K562 (cell line): ENCODE measurements around the gene UBL5. TPM values are rescaled to one million over a fixed set of nuclear protein-coding genes. Genes with fewer than 3 reads are reported as not detected.

Source experiments
- ATAC-seq: fragments of 200-7000 bp; cut with Tn5 transposase; 3 replicates; pipeline ENCODE4 v1.9.1; 2020; ENCODE audit warnings: moderate library complexity
- BruUV-seq: library from RNA; stranded (reverse); fragments of 400-500 nt; replicated peaks from 2 replicates; lab custom pipeline; 2021; lab: Mats Ljungman, UMichigan
- CTCF ChIA-PET: fragments of 300-600 bp; formaldehyde crosslinking; extraction: SDS; loops from one replicate; lab custom pipeline; 2021; ENCODE audit warnings: low intra/inter-chr PET ratio; lab: Yijun Ruan, JAX
- POLR2A ChIA-PET: fragments of 300-600, 350-650 bp; sonication (Branson Sonifier 250); formaldehyde crosslinking; extraction: SDS; loops from one replicate; lab custom pipeline; 2021; ENCODE audit warnings: antibody characterized with exemption, inconsistent platforms; lab: Yijun Ruan, JAX
- DNase-seq, 4 experiments: peaks; one replicate each; pipeline versions ENCODE4 v3.0.0 to v3.0.0-alpha.2; 2011 to 2018; ENCODE audit warnings: low spot score in 3 of 4, mixed read lengths in 3 of 4; ENCODE audit errors: extremely low read depth in 1 of 4
- FAIRE-seq: peaks from 2 replicates; lab custom pipeline; 2011; peaks lifted over from hg19 to GRCh38; lab: Jason Lieb, UNC
- H2AFZ ChIP-seq: 2 replicates; pipeline ENCODE4 v1.6.0; 2011; ENCODE audit warnings: low read depth, low read length, control low read depth, inconsistent platforms
- H3K27ac ChIP-seq: fragments of 200-600 bp; 3 replicates; pipeline ENCODE4 v1.8.0; 2011; ENCODE audit warnings: low read depth, mild to moderate bottlenecking, control low read depth, inconsistent platforms, low read length, moderate library complexity, mixed read lengths; ENCODE audit errors: extremely low read depth
- H3K27me3 ChIP-seq, 2 experiments: fragments of 300-600 bp in 1 of 2; 2 replicates in 1 of 2; 3 replicates in 1 of 2; pipeline versions ENCODE4 v1.6.0 to v1.8.0; 2011; ENCODE audit warnings: inconsistent platforms in 2 of 2, low read length in 2 of 2, mild to moderate bottlenecking in 1 of 2, mixed read lengths in 1 of 2, moderate library complexity in 1 of 2; ENCODE audit not compliant: control insufficient read depth in 2 of 2, insufficient read depth in 2 of 2
- H3K36me3 ChIP-seq: fragments of 300-600 bp; 3 replicates; pipeline ENCODE4 v1.8.0; 2011; ENCODE audit warnings: mild to moderate bottlenecking, low read length, inconsistent platforms; ENCODE audit not compliant: control insufficient read depth, insufficient read depth
- H3K4me1 ChIP-seq, 2 experiments: fragments of 200-600 bp in 1 of 2; replicated peaks in 1 of 2; 2 replicates in 1 of 2; 3 replicates in 1 of 2; pipeline versions ENCODE4 v1.5.1 to v1.8.0; 2011; ENCODE audit warnings: inconsistent platforms in 2 of 2, low read length in 2 of 2, mild to moderate bottlenecking in 1 of 2, mixed read lengths in 1 of 2, moderate library complexity in 1 of 2; ENCODE audit not compliant: control insufficient read depth in 2 of 2, insufficient read depth in 2 of 2
- H3K4me2 ChIP-seq: 2 replicates; pipeline ENCODE4 v1.6.1; 2011; ENCODE audit warnings: low read length, control low read depth, inconsistent platforms, mixed read lengths; ENCODE audit not compliant: insufficient read depth
- H3K4me3 ChIP-seq: fragments of 200-600 bp; sonication (generic), shearing (Covaris generic); 2 replicates; pipeline ENCODE4 v1.5.1; 2016; ENCODE audit warnings: control low read depth, inconsistent platforms
- H3K79me2 ChIP-seq: fragments of 200-600 bp; 3 replicates; pipeline ENCODE4 v1.8.0; 2011; ENCODE audit warnings: low read length, inconsistent platforms; ENCODE audit not compliant: control insufficient read depth, insufficient read depth
- H3K9ac ChIP-seq, 2 experiments: 2 replicates each; pipeline versions ENCODE4 v1.6.0 to v1.6.1; 2011; ENCODE audit warnings: low read depth in 2 of 2, low read length in 2 of 2, control low read depth in 1 of 2, inconsistent platforms in 1 of 2, mild to moderate bottlenecking in 1 of 2, mixed read lengths in 1 of 2; ENCODE audit not compliant: insufficient read depth in 1 of 2
- H3K9me1 ChIP-seq: one replicate; pipeline ENCODE4 v1.6.0; 2011; ENCODE audit warnings: inconsistent platforms, mild to moderate bottlenecking, low read length, moderate library complexity; ENCODE audit not compliant: control insufficient read depth, insufficient read depth
- H3K9me3 ChIP-seq: replicated peaks from 2 replicates; pipeline ENCODE4 v1.5.1; 2011; ENCODE audit warnings: low read depth, low read length, inconsistent platforms; ENCODE audit not compliant: control insufficient read depth, insufficient read depth
- H4K20me1 ChIP-seq: replicated peaks from 2 replicates; pipeline ENCODE4 v1.6.1; 2011; ENCODE audit warnings: low read length, inconsistent platforms, mixed read lengths; ENCODE audit not compliant: control insufficient read depth, insufficient read depth
- POLR2G ChIP-seq: fragments of 200-400 bp; formaldehyde crosslinking; IDR thresholded peaks from 2 replicates; pipeline ENCODE4 v1.6.1; 2017; ENCODE audit warnings: low read depth, mild to moderate bottlenecking, antibody characterized with exemption, low read length, moderate library complexity
- POLR2H ChIP-seq: IDR thresholded peaks from 2 replicates; pipeline ENCODE4 v1.6.1; 2016; ENCODE audit warnings: missing genetic modification characterization, low read depth, mild to moderate bottlenecking, control low read depth, missing compliant biosample characterization, moderate library complexity
- ZNF277 ChIP-seq: fragments of 250-450 bp; sonication (Bioruptor Pico); IDR thresholded peaks from 2 replicates; pipeline ENCODE4 v1.8.0; 2022; ENCODE audit warnings: inconsistent platforms, mild to moderate bottlenecking, moderate library complexity, borderline replicate concordance
- WGBS: fragments of 100-300 bp; shearing (Covaris generic); methylation state at CpG from one replicate; pipeline ENCODE4 v1.1.6; 2016; ENCODE audit warnings: low coverage, mixed read lengths; ENCODE audit not compliant: insufficient coverage; ENCODE audit errors: missing lambda C conversion rate; 5-methylcytosine and 5-hydroxymethylcytosine counted together
- in situ Hi-C: fragments of 300-500 bp; cut with MboI; formaldehyde crosslinking; loops from 4 replicates; pipeline ENCODE4 v1.15.0; 2018; ENCODE audit warnings: inconsistent platforms, mixed read lengths
- intact Hi-C: fragments of 100-400 bp; cut with micrococcal nuclease; formaldehyde crosslinking; loops from 2 replicates; pipeline ENCODE4 v1.14.2; 2022
- polyA plus RNA-seq, 8 experiments: library from polyadenylated mRNA; depleted of rRNA in 4 of 8; stranded (reverse) in 5 of 8; unstranded in 3 of 8; fragments of >200 nt; fragmentation: Nextera tagmentation in 2 of 8; fragmentation: Illumina TruSeq in 1 of 8; extraction: Ambion mirVana in 2 of 8; extraction: Trizol in 1 of 8; gene quantifications; 2 replicates each; pipeline versions ENCODE4 v1.2.1 to v1.2.3, GENCODE V29; 2011 to 2014; ENCODE audit warnings: inconsistent platforms in 1 of 8, missing spikeins in 1 of 8
- total RNA-seq, 7 experiments: library from RNA; depleted of rRNA in 6 of 7; stranded (reverse); fragments of >200 nt in 6 of 7; fragmentation: Illumina TruSeq in 2 of 7; extraction: Trizol in 2 of 7; gene quantifications; 2 replicates each; pipeline versions ENCODE4 v1.2.1 to v1.2.3, GENCODE V29; 2011 to 2021; ENCODE audit warnings: low replicate concordance in 1 of 7

The UBL5 gene
- total and polyA plus RNA-seq, 9 of the 15 experiments (the other 6 are each of a cell fraction or from before 2014, with no cell fraction given): 410 to 1,266 (median 613) TPM

- Histone ChIP-seq H3K27me3 (no peaks in the 10 kb centered on the region), H3K4me1 (peaks cover 0 to 35% of the 10 kb centered on the region in 2 experiments; a peak in 3 of 5 replicates), H3K4me3 (no peak overlapping the region), H3K4me2 (no peak overlapping the region), H3K79me2 (no peaks in the 10 kb centered on the region), H2AFZ (no peak overlapping the region), H3K9ac (peak overlapping the region in 1 of 2 experiments; percentile 43; a peak in 2 of 4 replicates), H3K9me3 (no peaks in the 10 kb centered on the region), H3K36me3 (peaks cover 33% of the 10 kb centered on the region; the same call in 2 of the 3 replicates), H4K20me1 (peaks cover 10% of the 10 kb centered on the region), H3K9me1 (peaks cover 7% of the 10 kb centered on the region), H3K27ac (no peak overlapping the region)
- no peak for DNase-seq
- FAIRE-seq: no peak
- in situ Hi-C loops (no loop called here), intact Hi-C loops (no loop called here)
- ChIA-PET CTCF (no interaction called here), POLR2A (interaction anchor here (0.6 to 0.9 kb wide), 2 partner anchors 10 to 19 kb away, joined by 3 read pairs; no protein-coding TSS in a partner anchor)
- 75% methylated on average over 17 of the region's 19 CpGs for WGBS
- TF ChIP-seq ZNF277 (CRISPR knock-in tag): no peak
- no peak for TF ChIP-seq POLR2H (tag)
- TF ChIP-seq POLR2G: peak; percentile 1
- ATAC-seq: no peak
- no TSS peak for BruUV-seq
These were observed 22.7 kb downstream of the UBL5 start for GRCh38 chr19:9850235-9850959.
